CD14-positive monocyte (primary cell): Measurements from ENCODE around the gene C19orf67. TPM values are rescaled to one million over a fixed set of nuclear protein-coding genes. Genes with fewer than 3 reads are reported as not detected.

Source experiments
- DNase-seq, 3 donors: peaks; one replicate each; pipeline ENCODE4 v3.0.0-alpha.2; 2011 to 2022
- H2AFZ ChIP-seq: 2 replicates; pipeline ENCODE4 v1.6.0; 2012; ENCODE audit warnings: mild to moderate bottlenecking, low read depth, low read length, inconsistent platforms; ENCODE audit not compliant: insufficient read depth, poor library complexity, severe bottlenecking
- H3K27ac ChIP-seq, 2 donors: 1 replicate in 1 of 2; 2 replicates in 1 of 2; pipeline ENCODE4 v1.5.1; 2012 to 2013; ENCODE audit warnings: low read length in 2 of 2, control low read depth in 1 of 2, inconsistent platforms in 1 of 2, low read depth in 1 of 2, mild to moderate bottlenecking in 1 of 2
- H3K27me3 ChIP-seq, 2 donors: one replicate each; pipeline versions ENCODE4 v1.6.0 to v1.6.1; 2011 to 2013; ENCODE audit warnings: low read length in 2 of 2; ENCODE audit not compliant: control insufficient read depth in 2 of 2, insufficient read depth in 2 of 2
- H3K36me3 ChIP-seq, 2 donors: replicated peaks in 1 of 2; 1 replicate in 1 of 2; 2 replicates in 1 of 2; pipeline versions ENCODE4 v1.5.1 to v1.6.1; 2012 to 2013; ENCODE audit warnings: low read length in 2 of 2, control low read depth in 1 of 2, inconsistent platforms in 1 of 2, mild to moderate bottlenecking in 1 of 2; ENCODE audit not compliant: insufficient read depth in 2 of 2, control insufficient read depth in 1 of 2
- H3K4me1 ChIP-seq, 2 donors: 1 replicate in 1 of 2; 2 replicates in 1 of 2; pipeline versions ENCODE4 v1.5.1 to v1.6.1; 2012 to 2013; ENCODE audit warnings: low read length in 2 of 2, control low read depth in 1 of 2, inconsistent platforms in 1 of 2, mild to moderate bottlenecking in 1 of 2, moderate library complexity in 1 of 2; ENCODE audit not compliant: insufficient read depth in 2 of 2, control insufficient read depth in 1 of 2
- H3K4me2 ChIP-seq: replicated peaks from 2 replicates; pipeline ENCODE3; 2012; ENCODE audit warnings: low read length, moderate library complexity, mild to moderate bottlenecking; ENCODE audit not compliant: poor library complexity, severe bottlenecking; ENCODE audit errors: extremely low read depth
- H3K4me3 ChIP-seq, 3 experiments: fragments of 200-600 bp in 1 of 3; sonication (generic) in 1 of 3; replicated peaks in 1 of 3; 1 replicate in 2 of 3; 2 replicates in 1 of 3; pipeline ENCODE4 v1.5.1; 2011 to 2013; ENCODE audit warnings: low read length in 3 of 3, mild to moderate bottlenecking in 3 of 3, control low read depth in 2 of 3, low read depth in 2 of 3, inconsistent platforms in 1 of 3, moderate library complexity in 1 of 3
- H3K79me2 ChIP-seq: 2 replicates; pipeline ENCODE4 v1.6.0; 2012; ENCODE audit warnings: mild to moderate bottlenecking, control low read depth, inconsistent platforms, low read length, moderate library complexity; ENCODE audit not compliant: insufficient read depth
- H3K9ac ChIP-seq: 2 replicates; pipeline ENCODE4 v1.6.0; 2017; ENCODE audit warnings: low read length, mild to moderate bottlenecking; ENCODE audit not compliant: insufficient read depth, poor library complexity, severe bottlenecking
- H3K9me3 ChIP-seq, 2 donors: replicated peaks in 1 of 2; 1 replicate in 1 of 2; 2 replicates in 1 of 2; pipeline versions ENCODE4 v1.5.1 to v1.6.1; 2012 to 2013; ENCODE audit warnings: low read length in 2 of 2, control low read depth in 1 of 2; ENCODE audit not compliant: control insufficient read depth in 1 of 2, insufficient read depth in 1 of 2
- H4K20me1 ChIP-seq: 2 replicates; pipeline ENCODE4 v1.6.0; 2012; ENCODE audit warnings: mild to moderate bottlenecking, low read length, control low read depth, moderate library complexity; ENCODE audit not compliant: insufficient read depth
- H3K27ac Mint-ChIP-seq, 7 donors: one replicate each; pipeline ENCODE4 v1.8.0; 2020; ENCODE audit warnings: mild to moderate bottlenecking in 7 of 7, mixed read lengths in 7 of 7, moderate library complexity in 6 of 7, inconsistent platforms in 2 of 7
- H3K27me3 Mint-ChIP-seq, 3 donors: one replicate each; pipeline ENCODE4 v1.8.0; 2021 to 2022; ENCODE audit warnings: low read depth in 3 of 3, mild to moderate bottlenecking in 3 of 3, mixed read lengths in 3 of 3, moderate library complexity in 3 of 3, inconsistent platforms in 1 of 3
- H3K36me3 Mint-ChIP-seq, 2 donors: one replicate each; pipeline ENCODE4 v1.8.0; 2020; ENCODE audit warnings: mixed read lengths in 2 of 2, inconsistent platforms in 1 of 2, mild to moderate bottlenecking in 1 of 2
- H3K4me1 Mint-ChIP-seq: one replicate; pipeline ENCODE4 v1.8.0; 2020; ENCODE audit warnings: mild to moderate bottlenecking, mixed read lengths
- H3K4me3 Mint-ChIP-seq, 2 donors: one replicate each; pipeline ENCODE4 v1.8.0; 2020; ENCODE audit warnings: mild to moderate bottlenecking in 2 of 2, mixed read lengths in 2 of 2, moderate library complexity in 1 of 2
- H3K9me3 Mint-ChIP-seq, 7 donors: one replicate each; pipeline ENCODE4 v1.8.0; 2020 to 2022; ENCODE audit warnings: mixed read lengths in 7 of 7, mild to moderate bottlenecking in 6 of 7, moderate library complexity in 6 of 7, inconsistent platforms in 2 of 7
- CTCF ChIP-seq: fragments of 200-600 bp; IDR thresholded peaks from one replicate; pipeline ENCODE4 v1.8.0; 2022; ENCODE audit warnings: antibody characterized with exemption, mild to moderate bottlenecking
- WGBS: methylation state at CpG from one replicate; pipeline ENCODE4 v1.1.5; 2013; ENCODE audit warnings: missing lambda C conversion rate; ENCODE audit not compliant: insufficient coverage; 5-methylcytosine and 5-hydroxymethylcytosine counted together
- intact Hi-C, 2 donors: fragments of 100-400 bp; cut with micrococcal nuclease; formaldehyde crosslinking; loops; one replicate each; pipeline versions ENCODE4 v1.15.0 to v1.15.1; 2023
- polyA minus RNA-seq: library from RNA; depleted of rRNA, polyadenylated mRNA; stranded (reverse); fragments of >200 nt; gene quantifications from 2 replicates; pipeline ENCODE4 v1.2.3, GENCODE V29; 2012
- polyA plus RNA-seq, 3 donors: library from polyadenylated mRNA; depleted of rRNA in 1 of 3; unstranded in 2 of 3; stranded (reverse) in 1 of 3; fragments of 300-500 nt in 2 of 3; fragments of >200 nt in 1 of 3; fragmentation: Illumina TruSeq in 2 of 3; gene quantifications; 1 replicate in 2 of 3; 2 replicates in 1 of 3; pipeline ENCODE4 v1.2.3, GENCODE V29; 2012 to 2021
- total RNA-seq, 12 experiments: library from RNA in 1 of 12; stranded (reverse) in 1 of 12; fragments of 120-200 nt in 1 of 12; gene quantifications; one replicate each; pipeline ENCODE4 v1.2.4 and lab custom pipeline; 2013 to 2026; ENCODE audit warnings: mixed read lengths in 6 of 12, inconsistent platforms in 1 of 12

C19orf67 gene
- not detected for total RNA-seq (2013)
- polyA plus RNA-seq (not detected), polyA minus RNA-seq (0.55 TPM in 1 of 2 replicates, not detected in the other), total RNA-seq (lab: John Stamatoyannopoulos, UW) (0 to 0.75 (median 0.16) reads per million in 11 experiments)

GRCh38 chr19:14085309-14085995, at the start of gene C19orf67:
TSS of gene C19orf67 (minus strand) at chr19:14085783. CDS start at chr19:14085627, 156 bp downstream.
- H3K4me1 Mint-ChIP-seq: peaks cover 16% of the 10 kb centered on the region
- WGBS: 93% methylated on average over 42 of the region's 54 CpGs
- H3K79me2 ChIP-seq: peaks cover 5% of the 10 kb centered on the region
- H3K9me3 ChIP-seq: no peaks in the 10 kb centered on the region
- intact Hi-C loops: no loop called here
- no peak within 1 kb of the TSS for H3K27ac ChIP-seq
- peaks cover 7 to 13% of the 10 kb centered on the region in 2 donors for H3K36me3 ChIP-seq
- H3K4me3 Mint-ChIP-seq: no peak within 1 kb of the TSS
- no peak within 1 kb of the TSS for H3K4me3 ChIP-seq
- peaks cover 15% of the 10 kb centered on the region for H4K20me1 ChIP-seq
- H3K36me3 Mint-ChIP-seq: peaks cover 18 to 19% of the 10 kb centered on the region in 2 donors
- peaks cover 23 to 29% of the 10 kb centered on the region in 2 donors for H3K4me1 ChIP-seq
- no peak for TF ChIP-seq CTCF
- no peak within 1 kb of the TSS for H3K9ac ChIP-seq
- peaks cover 0 to 2% of the 10 kb centered on the region in 2 donors for H3K27me3 ChIP-seq
- no peak for DNase-seq
- no peak within 1 kb of the TSS for H3K27ac Mint-ChIP-seq
- H3K4me2 ChIP-seq: no peak within 1 kb of the TSS
- H2AFZ ChIP-seq: no peak within 1 kb of the TSS
- H3K27me3 Mint-ChIP-seq: peaks cover 2 to 8% (median 5%) of the 10 kb centered on the region in 3 donors
- H3K9me3 Mint-ChIP-seq: peaks cover 0 to 3% (median 0%) of the 10 kb centered on the region in 7 donors

GRCh38 chr19:14135355-14135754, 49.8 kb upstream of the C19orf67 start:
- Mint-ChIP-seq H3K27me3 (peaks cover 0 to 1% (median 0%) of the 10 kb centered on the region in 3 donors), H3K27ac (peak overlapping the region in 4 of 7 donors; percentile 19 to 88 (median 64)), H3K4me3 (peak overlapping the region; percentile 81 to 90), H3K4me1 (peaks cover 56% of the 10 kb centered on the region), H3K36me3 (peaks cover 0 to 4% of the 10 kb centered on the region in 2 donors), H3K9me3 (no peaks in the 10 kb centered on the region)
- Histone ChIP-seq H3K36me3 (no peaks in the 10 kb centered on the region), H3K9me3 (no peaks in the 10 kb centered on the region), H3K27ac (peak overlapping the region in 1 of 2 donors; percentile 58), H3K27me3 (no peaks in the 10 kb centered on the region), H3K4me3 (peak overlapping the region in 1 of 3 experiments; percentile 83), H3K4me2 (peak overlapping the region; percentile 90), H2AFZ (peak overlapping the region; percentile 49), H3K4me1 (peaks cover 52 to 65% of the 10 kb centered on the region in 2 donors), H3K9ac (no peak overlapping the region), H4K20me1 (peaks cover 18% of the 10 kb centered on the region), H3K79me2 (peaks cover 83% of the 10 kb centered on the region)
- TF ChIP-seq CTCF: no peak
- 42% methylated on average over 5 of the region's 6 CpGs for WGBS
- intact Hi-C loops: loop anchor here (2.0 to 5.0 kb wide), 3 partner anchors 21 to 253 kb away; partner anchors contain the start of gene SAMD1 (in 1 of the 2)
- no peak for DNase-seq
